ENCODE results near the gene STX5. TPM values are rescaled to one million over a fixed set of nuclear protein-coding genes. Genes with fewer than 3 reads are reported as not detected.
"Not testable (repeated sequence)": the region's sequence is repeated elsewhere in the genome, so short reads cannot be mapped to it uniquely, and the experiment has no call there.

Gene STX5
- polyA plus RNA-seq (ENCODE audit: insufficient read length in 3 of 3) = 10 to 100 TPM; 50.3 to 54.5 (median 51.4) TPM

DNA sequence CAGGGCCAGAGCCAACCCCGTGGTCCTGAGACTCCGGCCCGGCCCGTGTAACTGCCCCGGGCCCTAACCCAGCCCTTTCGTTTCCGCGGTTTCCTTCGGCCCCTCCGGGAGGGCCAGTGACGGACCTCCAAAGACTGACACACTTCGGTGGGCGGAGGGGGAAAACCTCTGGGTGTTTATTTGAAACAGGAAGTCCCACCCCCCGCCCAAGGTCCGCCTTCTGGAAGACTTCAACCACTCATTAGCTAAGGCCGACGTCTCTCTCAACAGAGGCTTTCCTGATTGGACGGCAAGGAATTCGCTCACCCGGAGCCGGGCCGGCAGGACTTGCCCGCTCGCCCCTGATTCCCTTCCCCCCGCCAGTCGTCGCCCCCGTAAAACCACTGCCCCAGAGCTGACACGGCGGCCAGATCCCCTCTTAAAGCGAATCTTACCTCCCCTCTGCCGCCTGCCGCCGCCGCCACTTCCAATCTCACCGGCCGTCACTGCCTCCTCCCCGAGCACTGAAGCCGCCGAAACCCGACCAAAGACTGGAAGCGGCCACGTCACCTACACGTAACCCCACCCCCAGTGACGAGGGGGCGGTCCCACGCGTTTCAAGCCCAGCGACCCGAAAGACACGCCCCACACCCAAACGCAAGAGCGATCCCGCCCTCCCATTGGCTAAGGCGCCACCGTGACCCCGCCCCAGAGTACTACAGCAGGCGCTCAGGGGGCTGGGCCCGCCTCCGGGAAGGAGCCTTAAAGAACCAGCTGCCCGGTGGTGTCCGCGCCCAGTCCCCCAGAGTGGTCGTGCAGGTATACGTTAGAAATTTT lies at the start of gene STX5:
TSS of gene STX5 (minus strand) at position 532 of the 816 bp plus-strand sequence. CDS start 808 bp downstream, outside the sequence.
- DNase-seq (ENCODE audit: low read depth in 3 of 3, low spot score in 2 of 3) = peak; percentile 95 to 98 (median 97)

- DNase-seq (ENCODE audit: low read depth in 3 of 3, low spot score in 2 of 3) = peak; percentile 72 to 83 (median 77)
These were observed 49.1 kb upstream of the STX5 start, which contains the start of gene SLC3A2 for GRCh38 chr11:62880803-62881578. Gene SLC3A2, plus strand, starts transcription at chr11:62880896. Its CDS starts 128 bp downstream, at chr11:62881024.

DNA sequence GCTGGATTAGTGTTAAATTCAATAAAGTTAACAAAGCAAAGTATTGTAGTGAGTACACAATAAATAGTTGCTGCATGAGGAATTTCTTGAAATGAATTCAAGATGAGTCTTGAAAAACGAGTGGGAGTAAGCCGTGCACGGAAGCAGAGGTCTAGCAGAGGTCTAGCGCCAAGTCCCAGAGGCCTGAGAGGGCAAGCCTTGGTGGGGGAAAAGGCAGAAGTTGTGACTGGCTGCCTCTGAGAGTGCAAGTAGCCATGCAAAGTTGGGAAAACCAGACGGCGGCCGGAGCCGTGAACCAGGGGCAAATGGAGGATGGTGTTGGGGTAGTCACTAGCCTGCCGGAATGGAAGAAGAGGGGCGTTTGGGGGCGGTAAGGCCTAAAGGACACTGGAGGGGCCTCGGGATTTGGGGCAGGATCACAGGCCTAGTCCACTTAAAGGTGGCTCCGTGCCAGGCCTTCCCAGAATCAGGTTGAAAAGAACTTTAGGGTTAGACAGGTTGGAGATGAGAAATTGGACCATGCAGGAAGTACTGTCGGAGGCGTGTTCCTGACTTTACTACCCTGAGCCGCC lies 48.5 kb upstream of the STX5 start:
- peak in 1 of 3 donors; percentile 57 for DNase-seq (ENCODE audit: low read depth in 3 of 3, low spot score in 2 of 3)

- DNase-seq (ENCODE audit: low read depth in 3 of 3, low spot score in 2 of 3) = no peak
These were observed 47.6 kb upstream of the STX5 start for GRCh38 chr11:62879235-62879978.

GRCh38 chr11:62876712-62877111 lies 44.9 kb upstream of the STX5 start:
- no peak for DNase-seq (ENCODE audit: low read depth in 3 of 3, low spot score in 2 of 3)

DNA sequence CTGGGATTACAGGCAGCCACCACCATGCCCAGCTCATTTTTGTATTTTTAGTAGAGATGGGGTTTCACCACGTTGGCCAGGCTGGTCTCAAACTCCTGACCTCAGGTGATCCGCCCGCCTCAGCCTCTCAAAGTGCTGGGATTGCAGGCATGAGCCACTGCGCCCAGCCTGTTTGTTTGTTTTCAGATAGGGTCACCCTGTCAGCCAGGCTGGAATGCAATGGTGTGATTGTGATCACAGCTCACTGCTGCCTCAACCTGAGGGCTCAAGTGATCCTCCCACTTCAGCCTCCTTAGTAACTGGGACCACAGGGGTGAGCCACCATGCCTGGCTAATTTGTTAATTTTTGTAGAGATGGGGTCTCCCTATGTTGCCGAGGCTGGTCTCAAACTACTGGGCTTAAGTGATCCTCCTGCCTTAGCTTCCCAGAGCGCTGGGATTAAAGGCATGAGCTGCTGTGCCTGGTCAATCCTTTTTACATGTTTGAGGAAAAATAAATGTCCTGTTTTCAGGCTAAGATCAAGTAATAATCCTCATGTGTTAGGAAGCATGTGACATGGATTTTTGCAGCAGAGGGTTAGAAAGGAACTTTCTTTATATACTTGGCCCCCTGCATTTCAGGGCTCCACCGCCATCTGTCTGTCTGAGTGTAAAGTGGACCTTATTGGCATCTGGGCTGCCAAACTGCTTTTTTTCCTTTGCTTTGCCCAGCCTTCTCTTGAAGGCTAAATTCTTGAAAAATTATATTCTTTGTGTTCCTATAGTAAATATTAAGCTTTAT lies 44.0 kb upstream of the STX5 start:
- DNase-seq (ENCODE audit: low read depth in 3 of 3, low spot score in 2 of 3) = no peak

DNA sequence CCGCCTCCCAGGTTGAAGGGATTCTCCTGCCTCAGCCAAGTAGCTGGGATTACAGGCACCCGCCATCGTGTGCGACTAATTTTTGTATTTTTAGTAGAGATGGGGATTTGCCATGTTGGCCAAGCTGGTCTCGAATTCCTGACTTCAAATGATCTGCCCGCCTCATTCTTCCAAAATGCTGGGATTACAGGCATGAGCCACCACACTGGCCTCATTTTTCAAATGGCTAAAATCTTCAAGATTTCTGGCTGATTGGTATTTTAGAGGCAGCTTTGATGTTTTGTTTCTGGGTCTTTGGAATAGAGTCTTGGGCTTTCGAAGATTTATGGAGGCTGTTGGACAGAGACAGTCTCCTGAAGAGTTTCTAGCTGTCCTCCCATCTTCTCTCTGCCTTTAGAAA lies 43.0 kb upstream of the STX5 start:
- DNase-seq (ENCODE audit: low read depth in 3 of 3, low spot score in 2 of 3) = no peak

DNA sequence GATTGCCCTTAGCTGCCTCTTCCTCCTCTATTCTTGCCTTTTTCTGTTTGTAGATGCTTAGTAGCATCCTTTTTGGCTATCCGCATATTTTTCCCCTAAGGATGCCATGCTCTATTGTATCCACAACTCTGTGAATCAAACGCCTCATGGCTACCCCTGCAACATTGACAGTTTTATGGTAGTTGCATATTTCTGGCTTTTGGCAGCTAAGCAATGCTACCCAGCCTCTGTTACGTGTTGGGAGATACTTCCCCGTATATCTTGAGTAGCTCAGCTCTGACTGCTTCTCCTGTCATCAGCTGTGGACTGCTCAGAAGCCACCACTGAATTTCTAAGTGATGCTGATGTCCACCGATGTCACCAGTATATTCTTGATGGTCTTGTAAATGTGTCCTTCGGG lies 33.8 kb upstream of the STX5 start:
- DNase-seq (ENCODE audit: low read depth in 3 of 3, low spot score in 2 of 3) = no peak

DNA sequence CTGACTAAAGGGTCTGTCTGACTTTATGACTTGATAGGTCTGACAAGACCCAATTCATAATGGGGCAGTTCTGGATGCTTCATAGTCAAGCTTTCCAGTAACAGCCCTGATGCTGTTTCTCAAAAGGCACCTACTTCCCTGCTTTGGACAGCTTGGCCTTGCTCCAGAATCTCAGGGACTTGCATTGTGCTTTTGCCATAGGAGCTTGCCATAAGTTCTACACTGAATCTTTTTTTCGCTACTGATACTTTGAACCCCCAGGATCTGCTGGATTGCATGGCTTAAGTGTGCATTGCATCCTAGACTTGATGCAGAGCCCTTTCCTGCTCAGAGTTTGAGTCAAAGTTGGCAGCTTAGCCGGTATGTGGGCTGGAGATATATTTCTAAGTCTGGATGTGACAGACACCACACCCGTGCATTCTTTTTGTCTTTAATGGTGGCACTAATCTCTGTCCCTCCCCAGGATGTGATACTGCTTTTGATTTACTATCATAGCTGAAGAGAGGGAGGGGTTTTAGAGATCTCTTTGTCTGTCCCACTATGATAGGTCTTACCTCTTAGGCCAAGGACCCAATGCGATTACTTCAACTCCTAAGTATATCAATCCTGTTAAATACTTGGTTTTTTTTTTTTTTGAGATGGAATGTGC lies 32.0 kb upstream of the STX5 start:
- DNase-seq (ENCODE audit: low read depth in 3 of 3, low spot score in 2 of 3) = no peak

DNA sequence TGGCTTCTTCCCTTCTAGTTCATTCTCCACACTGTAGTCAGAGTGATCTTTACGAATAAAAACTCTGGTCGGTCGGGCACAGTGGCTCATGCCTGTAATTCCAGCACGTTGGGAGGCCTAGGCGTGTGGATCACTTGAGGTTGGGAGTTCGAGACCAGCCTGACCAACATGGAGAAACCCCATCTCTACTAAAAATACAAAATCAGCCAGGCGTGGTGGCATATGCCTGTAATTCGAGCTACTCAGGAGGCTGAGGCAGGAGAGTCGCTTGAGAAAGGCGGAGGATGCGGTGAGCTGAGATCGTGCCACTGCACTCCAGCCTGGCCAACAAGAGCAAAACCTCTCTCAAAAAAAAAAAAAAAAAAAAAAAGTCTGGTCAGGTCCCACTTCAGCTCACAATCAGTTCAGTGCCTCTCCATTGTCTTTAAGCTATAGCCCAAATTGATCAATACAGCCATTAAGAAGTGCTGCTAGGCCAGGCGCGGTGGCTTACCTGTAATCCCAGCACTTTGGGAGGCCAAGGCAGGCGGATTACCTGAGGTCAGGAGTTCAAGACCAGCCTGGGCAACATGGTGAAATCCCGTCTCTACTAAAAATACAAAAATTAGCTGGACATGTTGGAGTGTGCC lies 29.8 kb upstream of the STX5 start:
- DNase-seq (ENCODE audit: low read depth in 3 of 3, low spot score in 2 of 3) = not testable (repeated sequence)

- no peak for DNase-seq (ENCODE audit: low read depth in 3 of 3, low spot score in 2 of 3)
These were observed 29.1 kb upstream of the STX5 start for GRCh38 chr11:62860835-62861563.

DNA sequence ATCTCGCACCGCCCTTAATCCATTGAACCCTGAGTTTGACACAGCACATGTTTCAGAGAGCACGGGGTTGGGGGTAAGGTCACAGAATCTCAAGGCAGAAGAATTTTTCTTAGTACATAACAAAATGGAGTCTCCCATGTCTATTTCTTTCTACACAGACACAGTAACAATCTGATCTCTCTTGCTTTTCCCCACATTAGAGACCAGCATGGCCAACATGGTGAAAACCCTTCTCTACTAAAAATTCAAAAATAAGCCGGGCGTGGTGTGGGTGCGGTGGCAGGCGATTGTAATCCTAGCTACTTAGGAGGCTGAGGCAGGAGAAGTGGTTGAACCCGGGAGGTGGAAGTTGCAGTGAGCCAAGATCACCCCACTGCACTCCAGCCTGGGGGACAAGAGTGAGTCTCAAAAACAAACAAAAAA lies 27.4 kb upstream of the STX5 start:
- DNase-seq (ENCODE audit: low read depth in 3 of 3, low spot score in 2 of 3) = not testable (repeated sequence)

DNA sequence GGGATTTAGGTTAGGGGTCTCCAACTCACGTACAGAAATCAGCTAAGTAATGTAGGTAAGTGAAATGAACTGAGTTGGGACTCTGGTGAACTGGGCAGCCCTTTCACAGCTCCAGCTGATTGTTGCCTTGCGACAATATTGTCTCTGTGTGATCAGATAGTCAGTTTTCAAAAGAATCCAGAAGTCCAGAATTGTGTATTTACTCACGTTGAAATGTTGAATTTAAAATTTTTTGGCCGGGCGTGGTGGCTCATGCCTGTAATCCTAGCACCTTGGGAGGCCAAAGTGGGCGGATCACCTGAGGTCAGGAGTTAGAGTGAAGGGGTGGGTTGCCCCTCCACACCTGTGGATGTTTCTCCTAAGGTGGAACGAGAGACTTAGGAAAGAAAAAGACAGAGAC lies 26.4 kb upstream of the STX5 start:
- DNase-seq (ENCODE audit: low read depth in 3 of 3, low spot score in 2 of 3) = no peak

DNA sequence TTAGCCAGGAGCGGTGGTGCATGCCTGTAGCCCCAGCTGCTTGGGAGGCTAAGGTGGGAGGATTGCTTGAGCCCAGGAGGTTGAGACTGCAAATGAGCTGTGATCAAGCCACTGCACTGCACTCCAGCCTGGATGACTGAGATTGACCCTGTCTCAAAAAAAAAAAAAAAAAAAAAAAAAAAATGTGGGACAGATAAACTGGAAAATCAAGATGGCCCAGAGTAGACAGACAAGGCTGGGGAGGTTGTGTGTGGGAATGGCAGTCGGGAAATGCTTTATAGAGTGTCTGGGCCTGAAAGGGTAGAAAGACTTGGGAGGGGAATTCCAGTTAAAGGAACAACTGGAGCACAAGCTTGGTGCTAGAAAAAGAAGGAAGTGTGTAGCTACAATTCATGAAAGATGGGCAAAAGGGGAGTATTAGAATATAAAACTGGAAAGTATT lies 25.7 kb upstream of the STX5 start:
- no peak for DNase-seq (ENCODE audit: low read depth in 3 of 3, low spot score in 2 of 3)

DNA sequence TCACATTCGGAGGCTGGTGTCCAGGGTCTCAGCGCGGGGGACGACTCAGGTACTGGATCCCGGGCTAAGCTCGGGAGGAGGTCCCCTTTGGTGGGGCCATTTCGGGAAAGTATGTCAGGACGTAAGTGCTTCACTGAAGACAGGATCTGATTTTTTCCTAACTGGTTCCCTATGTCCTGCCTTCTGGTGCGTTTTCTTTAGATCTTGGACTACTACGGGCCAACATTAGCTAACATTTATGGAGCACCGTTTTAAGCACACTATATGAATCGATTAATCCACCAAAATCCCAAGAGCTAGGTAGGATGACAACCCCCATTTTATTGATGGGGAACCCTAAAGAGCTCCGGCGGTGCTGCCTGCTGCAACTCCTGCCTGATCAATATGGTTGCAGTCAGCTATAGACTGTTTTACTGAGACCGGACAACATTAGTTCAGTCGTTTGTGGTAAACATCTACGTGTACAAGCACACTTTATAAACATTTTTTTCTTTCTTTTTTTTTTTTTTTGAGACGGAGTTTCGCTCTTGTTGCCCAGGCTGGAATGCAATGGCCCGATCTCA lies 24.6 kb upstream of the STX5 start:
- no peak for DNase-seq (ENCODE audit: low read depth in 3 of 3, low spot score in 2 of 3)

DNA sequence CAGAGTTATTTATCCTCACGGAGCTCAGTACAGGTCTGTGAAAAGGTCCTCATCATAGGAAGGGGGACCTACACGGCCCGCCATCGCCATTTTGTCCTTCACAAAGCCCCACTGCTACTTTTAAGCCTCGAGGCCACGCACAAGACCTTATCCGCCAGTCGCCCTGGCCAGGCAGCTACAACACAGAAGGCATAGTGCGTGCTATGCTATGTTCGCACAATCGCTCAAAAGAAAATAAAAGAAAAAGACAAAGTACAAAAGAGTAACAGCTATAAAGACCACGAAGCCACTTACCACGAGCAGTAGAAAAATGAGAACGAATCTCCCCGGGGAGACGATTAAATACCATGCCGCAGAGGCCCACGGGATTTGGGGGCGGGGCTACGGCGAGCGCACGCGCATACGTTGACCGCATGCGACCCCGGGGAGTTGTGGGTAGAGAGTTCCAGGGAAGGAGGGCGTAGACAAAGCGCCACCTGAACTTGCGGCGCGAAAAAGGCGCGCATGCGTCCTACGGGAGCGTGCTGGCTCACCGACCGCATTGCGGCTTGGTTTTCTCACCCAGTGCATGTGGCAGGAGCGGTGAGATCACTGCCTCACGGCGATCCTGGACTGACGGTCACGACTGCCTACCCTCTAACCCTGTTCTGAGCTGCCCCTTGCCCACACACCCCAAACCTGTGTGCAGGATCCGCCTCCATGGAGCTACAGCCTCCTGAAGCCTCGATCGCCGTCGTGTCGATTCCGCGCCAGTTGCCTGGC lies 23.9 kb upstream of the STX5 start:
- peak; percentile 94 to 95 (median 94) for DNase-seq (ENCODE audit: low read depth in 3 of 3, low spot score in 2 of 3)

All from right renal cortex interstitium (tissue), 3 donors.